Measurements from ENCODE around the gene DHDDS. TPM values are rescaled to one million over a fixed set of nuclear protein-coding genes. Genes with fewer than 3 reads are reported as not detected.

Gene DHDDS
- total and polyA plus RNA-seq, 2 of the 13 experiments (the other 11 are each of a cell fraction or from before 2014, with no cell fraction given): 18.9 to 28.3 TPM

GRCh38 chr1:26500488-26501175 lies 68.5 kb downstream of the DHDDS start (continued):
- TF ChIP-seq SYNCRIP (IDR thresholded peaks at IDR 0.05; ENCODE audit: insufficient read depth, low read depth, low read length) (no peak), ZSCAN21 (CRISPR knock-in tag; IDR thresholded peaks at IDR 0.05; ENCODE audit: borderline replicate concordance) (peak; percentile 91), ZNF12 (CRISPR knock-in tag; IDR thresholded peaks at IDR 0.05) (no peak), AGO2 (optimal IDR thresholded peaks at IDR 0.05; ENCODE audit: low read depth, low read length) (peak; percentile 75), SIX4 (CRISPR knock-in tag; IDR thresholded peaks at IDR 0.05) (no peak), SMYD3 (CRISPR knock-in tag; IDR thresholded peaks at IDR 0.05) (no peak), CREB1 (IDR thresholded peaks at IDR 0.05) (no peak), CREB1 (CRISPR knock-in tag; IDR thresholded peaks at IDR 0.05) (no peak; the same call in 1 of the 2 replicates), EHMT2 (IDR thresholded peaks at IDR 0.05; ENCODE audit: borderline replicate concordance, low read depth, low read length) (no peak), HNF1A (IDR thresholded peaks at IDR 0.05; ENCODE audit: low read depth) (no peak), HNF1A (CRISPR knock-in tag; IDR thresholded peaks at IDR 0.05; ENCODE audit: borderline replicate concordance) (no peak), ZNF615 (CRISPR knock-in tag; IDR thresholded peaks at IDR 0.05; ENCODE audit: borderline replicate concordance) (no peak), ZNF543 (CRISPR knock-in tag; IDR thresholded peaks at IDR 0.05) (no peak), SAFB2 (CRISPR knock-in tag; IDR thresholded peaks at IDR 0.05; ENCODE audit: borderline replicate concordance, low read depth) (peak; percentile 59; the same call in 1 of the 2 replicates), JUN (CRISPR knock-in tag; IDR thresholded peaks at IDR 0.05) (no peak), PLRG1 (conservative IDR thresholded peaks at IDR 0.05) (no peak), KMT2B (CRISPR knock-in tag; IDR thresholded peaks at IDR 0.05) (peak; percentile 51; the same call in 1 of the 2 replicates), ZNF260 (CRISPR knock-in tag; IDR thresholded peaks at IDR 0.05; ENCODE audit: borderline replicate concordance, low read depth) (no peak), ZFP82 (CRISPR knock-in tag; IDR thresholded peaks at IDR 0.05; ENCODE audit: borderline replicate concordance) (peak; percentile 87; the same call in 1 of the 2 replicates), MTA3 (CRISPR knock-in tag; IDR thresholded peaks at IDR 0.05) (no peak), ZSCAN29 (CRISPR knock-in tag; conservative IDR thresholded peaks at IDR 0.05) (no peak; the same call in 1 of the 2 replicates), ZNF850 (CRISPR knock-in tag; conservative IDR thresholded peaks at IDR 0.05) (0 out of 2 replicates have a peak, but pooled peaks have one; percentile 78), GZF1 (CRISPR knock-in tag; IDR thresholded peaks at IDR 0.05) (0 out of 2 replicates have a peak, but pooled peaks have one; percentile 50), ZNF224 (CRISPR knock-in tag; IDR thresholded peaks at IDR 0.05) (peak; percentile 86), CREBL2 (CRISPR knock-in tag; IDR thresholded peaks at IDR 0.05; ENCODE audit: borderline replicate concordance) (no peak), ZNF768 (CRISPR knock-in tag; IDR thresholded peaks at IDR 0.05) (no peak), ZFP37 (CRISPR knock-in tag; IDR thresholded peaks at IDR 0.05; ENCODE audit: borderline replicate concordance) (no peak), SP5 (CRISPR knock-in tag; IDR thresholded peaks at IDR 0.05; ENCODE audit: borderline replicate concordance, low read depth) (0 out of 2 replicates have a peak, but pooled peaks have one; percentile 23), MIER2 (CRISPR knock-in tag; IDR thresholded peaks at IDR 0.05) (no peak), PITX1 (CRISPR knock-in tag; IDR thresholded peaks at IDR 0.05) (no peak; the same call in 1 of the 2 replicates)
